ENCODE data around the gene PTPRQ.

DNA sequence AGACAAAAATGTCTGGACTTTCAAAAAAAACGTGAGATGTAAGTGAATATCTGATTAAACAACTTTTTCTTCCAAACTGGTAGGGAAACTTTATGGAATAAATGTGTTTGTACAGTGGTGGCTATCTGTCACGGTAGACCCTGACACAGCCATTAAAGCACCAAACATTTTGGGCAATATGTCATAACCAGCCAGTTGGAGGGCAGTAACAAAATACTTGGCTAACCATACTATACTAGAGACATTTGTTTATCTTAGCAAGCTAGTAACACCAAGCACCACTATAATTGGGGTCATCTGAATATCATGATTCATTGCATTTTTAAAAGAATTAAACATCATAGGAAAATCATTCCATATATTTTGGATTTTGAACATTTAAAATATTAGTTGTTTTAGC is 257.4 kb downstream of the PTPRQ start:
- no peak for TF ChIP-seq ZNF302 (tag by site-specific recombination; IDR thresholded peaks at IDR 0.05; ENCODE audit: low read depth)
- no peak for TF ChIP-seq ZNF558 (tag by site-specific recombination; IDR thresholded peaks at IDR 0.05)
- TF ChIP-seq, protein P1, sequence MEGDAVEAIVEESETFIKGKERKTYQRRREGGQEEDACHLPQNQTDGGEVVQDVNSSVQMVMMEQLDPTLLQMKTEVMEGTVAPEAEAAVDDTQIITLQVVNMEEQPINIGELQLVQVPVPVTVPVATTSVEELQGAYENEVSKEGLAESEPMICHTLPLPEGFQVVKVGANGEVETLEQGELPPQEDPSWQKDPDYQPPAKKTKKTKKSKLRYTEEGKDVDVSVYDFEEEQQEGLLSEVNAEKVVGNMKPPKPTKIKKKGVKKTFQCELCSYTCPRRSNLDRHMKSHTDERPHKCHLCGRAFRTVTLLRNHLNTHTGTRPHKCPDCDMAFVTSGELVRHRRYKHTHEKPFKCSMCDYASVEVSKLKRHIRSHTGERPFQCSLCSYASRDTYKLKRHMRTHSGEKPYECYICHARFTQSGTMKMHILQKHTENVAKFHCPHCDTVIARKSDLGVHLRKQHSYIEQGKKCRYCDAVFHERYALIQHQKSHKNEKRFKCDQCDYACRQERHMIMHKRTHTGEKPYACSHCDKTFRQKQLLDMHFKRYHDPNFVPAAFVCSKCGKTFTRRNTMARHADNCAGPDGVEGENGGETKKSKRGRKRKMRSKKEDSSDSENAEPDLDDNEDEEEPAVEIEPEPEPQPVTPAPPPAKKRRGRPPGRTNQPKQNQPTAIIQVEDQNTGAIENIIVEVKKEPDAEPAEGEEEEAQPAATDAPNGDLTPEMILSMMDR (tag by site-specific recombination; IDR thresholded peaks at IDR 0.05) = no peak
- TF ChIP-seq ZNF274 (IDR thresholded peaks at IDR 0.05; ENCODE audit: low read length) = no peak
- no peak for TF ChIP-seq ZNF274 (tag by site-specific recombination; IDR thresholded peaks at IDR 0.05; ENCODE audit: borderline replicate concordance)
- no peak for TF ChIP-seq ZNF585B (tag by site-specific recombination; IDR thresholded peaks at IDR 0.05)
- TF ChIP-seq, protein P2, sequence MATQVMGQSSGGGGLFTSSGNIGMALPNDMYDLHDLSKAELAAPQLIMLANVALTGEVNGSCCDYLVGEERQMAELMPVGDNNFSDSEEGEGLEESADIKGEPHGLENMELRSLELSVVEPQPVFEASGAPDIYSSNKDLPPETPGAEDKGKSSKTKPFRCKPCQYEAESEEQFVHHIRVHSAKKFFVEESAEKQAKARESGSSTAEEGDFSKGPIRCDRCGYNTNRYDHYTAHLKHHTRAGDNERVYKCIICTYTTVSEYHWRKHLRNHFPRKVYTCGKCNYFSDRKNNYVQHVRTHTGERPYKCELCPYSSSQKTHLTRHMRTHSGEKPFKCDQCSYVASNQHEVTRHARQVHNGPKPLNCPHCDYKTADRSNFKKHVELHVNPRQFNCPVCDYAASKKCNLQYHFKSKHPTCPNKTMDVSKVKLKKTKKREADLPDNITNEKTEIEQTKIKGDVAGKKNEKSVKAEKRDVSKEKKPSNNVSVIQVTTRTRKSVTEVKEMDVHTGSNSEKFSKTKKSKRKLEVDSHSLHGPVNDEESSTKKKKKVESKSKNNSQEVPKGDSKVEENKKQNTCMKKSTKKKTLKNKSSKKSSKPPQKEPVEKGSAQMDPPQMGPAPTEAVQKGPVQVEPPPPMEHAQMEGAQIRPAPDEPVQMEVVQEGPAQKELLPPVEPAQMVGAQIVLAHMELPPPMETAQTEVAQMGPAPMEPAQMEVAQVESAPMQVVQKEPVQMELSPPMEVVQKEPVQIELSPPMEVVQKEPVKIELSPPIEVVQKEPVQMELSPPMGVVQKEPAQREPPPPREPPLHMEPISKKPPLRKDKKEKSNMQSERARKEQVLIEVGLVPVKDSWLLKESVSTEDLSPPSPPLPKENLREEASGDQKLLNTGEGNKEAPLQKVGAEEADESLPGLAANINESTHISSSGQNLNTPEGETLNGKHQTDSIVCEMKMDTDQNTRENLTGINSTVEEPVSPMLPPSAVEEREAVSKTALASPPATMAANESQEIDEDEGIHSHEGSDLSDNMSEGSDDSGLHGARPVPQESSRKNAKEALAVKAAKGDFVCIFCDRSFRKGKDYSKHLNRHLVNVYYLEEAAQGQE (tag by site-specific recombination; IDR thresholded peaks at IDR 0.05) = no peak
- no peak for TF ChIP-seq ZNF24 (tag by site-specific recombination; IDR thresholded peaks at IDR 0.05)
- no peak for TF ChIP-seq YY1 (tag by site-specific recombination; IDR thresholded peaks at IDR 0.05)
- TF ChIP-seq, protein P3, sequence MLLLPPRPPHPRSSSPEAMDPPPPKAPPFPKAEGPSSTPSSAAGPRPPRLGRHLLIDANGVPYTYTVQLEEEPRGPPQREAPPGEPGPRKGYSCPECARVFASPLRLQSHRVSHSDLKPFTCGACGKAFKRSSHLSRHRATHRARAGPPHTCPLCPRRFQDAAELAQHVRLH (tag by site-specific recombination; IDR thresholded peaks at IDR 0.05) = no peak
- no peak for TF ChIP-seq ZSCAN16 (tag by site-specific recombination; IDR thresholded peaks at IDR 0.05)
- TF ChIP-seq, protein P4, sequence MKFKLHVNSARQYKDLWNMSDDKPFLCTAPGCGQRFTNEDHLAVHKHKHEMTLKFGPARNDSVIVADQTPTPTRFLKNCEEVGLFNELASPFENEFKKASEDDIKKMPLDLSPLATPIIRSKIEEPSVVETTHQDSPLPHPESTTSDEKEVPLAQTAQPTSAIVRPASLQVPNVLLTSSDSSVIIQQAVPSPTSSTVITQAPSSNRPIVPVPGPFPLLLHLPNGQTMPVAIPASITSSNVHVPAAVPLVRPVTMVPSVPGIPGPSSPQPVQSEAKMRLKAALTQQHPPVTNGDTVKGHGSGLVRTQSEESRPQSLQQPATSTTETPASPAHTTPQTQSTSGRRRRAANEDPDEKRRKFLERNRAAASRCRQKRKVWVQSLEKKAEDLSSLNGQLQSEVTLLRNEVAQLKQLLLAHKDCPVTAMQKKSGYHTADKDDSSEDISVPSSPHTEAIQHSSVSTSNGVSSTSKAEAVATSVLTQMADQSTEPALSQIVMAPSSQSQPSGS (tag by site-specific recombination; IDR thresholded peaks at IDR 0.05; ENCODE audit: low read depth) = no peak
- TF ChIP-seq ZNF174 (tag by site-specific recombination; IDR thresholded peaks at IDR 0.05) = no peak

Measured in HEK293 (cell line).